HepG2 (cell line): ENCODE measurements around the gene TMEM198. TPM values are rescaled to one million over a fixed set of nuclear protein-coding genes. Genes with fewer than 3 reads are reported as not detected.
A peak's percentile ranks its signal among the peaks of the same experiment; 100 is the strongest.

Experiments used
- BHLHE40 ChIP-seq: IDR thresholded peaks from 2 replicates; pipeline ENCODE4 v1.6.1; 2011; ENCODE audit warnings: low read length, improper control_type of control experiment
- CBX5 ChIP-seq: sonication (generic); formaldehyde crosslinking; IDR thresholded peaks from 2 replicates; pipeline ENCODE4 v1.4.0; 2020; ENCODE audit warnings: missing genetic modification reagents, borderline replicate concordance
- DPF2 ChIP-seq: sonication (generic); formaldehyde crosslinking; IDR thresholded peaks from 2 replicates; pipeline ENCODE4 v1.4.0; 2020; ENCODE audit warnings: mild to moderate bottlenecking, low read depth, missing genetic modification reagents, borderline replicate concordance
- EHMT2 ChIP-seq: fragments of 200-600 bp; sonication (generic); IDR thresholded peaks from 2 replicates; pipeline ENCODE4 v1.7.0; 2017; ENCODE audit warnings: antibody characterized with exemption, low read depth, low read length, borderline replicate concordance
- EP300 ChIP-seq, 3 experiments: sonication (generic) in 1 of 3; formaldehyde crosslinking in 1 of 3; IDR thresholded peaks; 2 replicates each; pipeline versions ENCODE4 v1.5.1 to v1.6.1; 2011 to 2020; ENCODE audit warnings: low read depth in 2 of 3, low read length in 2 of 3, borderline replicate concordance in 1 of 3, improper control_type of control experiment in 1 of 3, mild to moderate bottlenecking in 1 of 3, missing genetic modification reagents in 1 of 3, moderate library complexity in 1 of 3
- FOXA3 ChIP-seq: IDR thresholded peaks from 2 replicates; pipeline ENCODE4 v1.6.1; 2016; ENCODE audit warnings: missing genetic modification reagents, missing compliant biosample characterization
- KLF16 ChIP-seq, 2 experiments: sonication (generic) in 1 of 2; formaldehyde crosslinking in 1 of 2; IDR thresholded peaks; 2 replicates each; pipeline versions ENCODE4 v1.6.1 to v1.8.0; 2016 to 2023; ENCODE audit warnings: missing genetic modification reagents in 2 of 2, missing compliant biosample characterization in 1 of 2
- MAF1 ChIP-seq: sonication (generic); formaldehyde crosslinking; IDR thresholded peaks from 2 replicates; pipeline ENCODE4 v1.5.0; 2020; ENCODE audit warnings: missing genetic modification reagents, borderline replicate concordance
- SOX13 ChIP-seq, 3 experiments: fragments of 450-650 bp in 1 of 3; sonication (generic) in 1 of 3; formaldehyde crosslinking in 1 of 3; IDR thresholded peaks in 2 of 3; conservative IDR thresholded peaks in 1 of 3; 2 replicates each; pipeline versions ENCODE4 v1.5.0 to v1.6.1; 2016 to 2020; ENCODE audit warnings: antibody characterized with exemption in 1 of 3, mild to moderate bottlenecking in 1 of 3, missing compliant biosample characterization in 1 of 3, missing genetic modification reagents in 1 of 3, moderate library complexity in 1 of 3
- YEATS4 ChIP-seq: sonication (generic); formaldehyde crosslinking; IDR thresholded peaks from 2 replicates; pipeline ENCODE4 v1.4.0; 2020; ENCODE audit warnings: missing genetic modification reagents, borderline replicate concordance
- ZFX ChIP-seq: sonication (generic); formaldehyde crosslinking; IDR thresholded peaks from 2 replicates; pipeline ENCODE4 v1.4.0; 2020; ENCODE audit warnings: mild to moderate bottlenecking, low read depth, missing genetic modification reagents, moderate library complexity
- ZMYM4 ChIP-seq: sonication (generic); formaldehyde crosslinking; IDR thresholded peaks from 2 replicates; pipeline ENCODE4 v1.8.1; 2023; ENCODE audit warnings: mild to moderate bottlenecking, missing genetic modification reagents
- ZNF274 ChIP-seq: sonication (generic); formaldehyde crosslinking; IDR thresholded peaks from 2 replicates; pipeline ENCODE4 v1.5.1; 2020; ENCODE audit warnings: mild to moderate bottlenecking, missing genetic modification reagents
- polyA plus RNA-seq, 8 experiments: library from polyadenylated mRNA; depleted of rRNA in 3 of 8; stranded (reverse) in 7 of 8; unstranded in 1 of 8; fragments of >200 nt; fragmentation: Illumina TruSeq in 4 of 8; extraction: Trizol in 4 of 8; gene quantifications; 2 replicates each; pipeline versions ENCODE4 v1.2.1 to v1.2.3, GENCODE V29; 2011 to 2016; ENCODE audit warnings: low read depth in 4 of 8, missing spikeins in 1 of 8, mixed read lengths in 1 of 8; ENCODE audit not compliant: insufficient read depth in 1 of 8
- total RNA-seq, 5 experiments: library from RNA; depleted of rRNA; stranded (reverse); fragments of >200 nt; fragmentation: Illumina TruSeq; extraction: Trizol; gene quantifications; 2 replicates each; pipeline ENCODE4 v1.2.3, GENCODE V29; 2016; ENCODE audit warnings: low read depth in 1 of 5
- TF ChIP-seq, protein P1 (sequence below): sonication (generic); formaldehyde crosslinking; IDR thresholded peaks from 2 replicates; pipeline ENCODE4 v1.4.0; 2020; ENCODE audit warnings: missing genetic modification reagents
- TF ChIP-seq, protein P2 (sequence below): sonication (generic); formaldehyde crosslinking; IDR thresholded peaks from 2 replicates; pipeline ENCODE4 v1.5.1; 2020; ENCODE audit warnings: mild to moderate bottlenecking, missing genetic modification reagents
- TF ChIP-seq, protein P3 (sequence below): sonication (generic); formaldehyde crosslinking; IDR thresholded peaks from 2 replicates; pipeline ENCODE4 v1.5.0; 2020; ENCODE audit warnings: mild to moderate bottlenecking, missing genetic modification reagents
- TF ChIP-seq, protein P4 (sequence below): sonication (generic); formaldehyde crosslinking; IDR thresholded peaks from 2 replicates; pipeline ENCODE4 v1.8.0; 2022; ENCODE audit warnings: missing genetic modification reagents, mild to moderate bottlenecking, inconsistent platforms, borderline replicate concordance

Gene TMEM198
- total and polyA plus RNA-seq, 2 of the 13 experiments (the other 11 are each of a cell fraction or from before 2014, with no cell fraction given): 17.3 to 23.5 TPM

DNA sequence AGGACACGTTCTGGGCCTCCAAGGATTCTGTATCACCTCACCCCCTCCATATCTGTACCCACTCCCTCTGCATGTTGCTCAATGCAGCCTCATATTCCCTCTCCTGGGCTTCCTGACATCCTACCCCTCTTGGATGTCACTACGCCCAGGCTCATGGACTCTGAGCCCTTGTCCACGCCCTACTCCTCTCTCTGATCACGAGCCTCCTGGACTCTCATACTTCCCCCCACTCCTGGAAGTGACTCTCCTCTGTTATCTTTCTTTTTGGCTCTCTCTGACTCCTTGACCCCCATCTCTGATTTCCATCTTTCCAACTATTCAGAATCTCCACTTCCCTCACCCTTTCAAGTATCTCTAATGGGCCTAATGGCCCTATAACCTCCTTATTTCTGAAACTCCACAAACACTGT is 2.1 kb downstream of the TMEM198 start (continued):
- TF ChIP-seq, protein P1, sequence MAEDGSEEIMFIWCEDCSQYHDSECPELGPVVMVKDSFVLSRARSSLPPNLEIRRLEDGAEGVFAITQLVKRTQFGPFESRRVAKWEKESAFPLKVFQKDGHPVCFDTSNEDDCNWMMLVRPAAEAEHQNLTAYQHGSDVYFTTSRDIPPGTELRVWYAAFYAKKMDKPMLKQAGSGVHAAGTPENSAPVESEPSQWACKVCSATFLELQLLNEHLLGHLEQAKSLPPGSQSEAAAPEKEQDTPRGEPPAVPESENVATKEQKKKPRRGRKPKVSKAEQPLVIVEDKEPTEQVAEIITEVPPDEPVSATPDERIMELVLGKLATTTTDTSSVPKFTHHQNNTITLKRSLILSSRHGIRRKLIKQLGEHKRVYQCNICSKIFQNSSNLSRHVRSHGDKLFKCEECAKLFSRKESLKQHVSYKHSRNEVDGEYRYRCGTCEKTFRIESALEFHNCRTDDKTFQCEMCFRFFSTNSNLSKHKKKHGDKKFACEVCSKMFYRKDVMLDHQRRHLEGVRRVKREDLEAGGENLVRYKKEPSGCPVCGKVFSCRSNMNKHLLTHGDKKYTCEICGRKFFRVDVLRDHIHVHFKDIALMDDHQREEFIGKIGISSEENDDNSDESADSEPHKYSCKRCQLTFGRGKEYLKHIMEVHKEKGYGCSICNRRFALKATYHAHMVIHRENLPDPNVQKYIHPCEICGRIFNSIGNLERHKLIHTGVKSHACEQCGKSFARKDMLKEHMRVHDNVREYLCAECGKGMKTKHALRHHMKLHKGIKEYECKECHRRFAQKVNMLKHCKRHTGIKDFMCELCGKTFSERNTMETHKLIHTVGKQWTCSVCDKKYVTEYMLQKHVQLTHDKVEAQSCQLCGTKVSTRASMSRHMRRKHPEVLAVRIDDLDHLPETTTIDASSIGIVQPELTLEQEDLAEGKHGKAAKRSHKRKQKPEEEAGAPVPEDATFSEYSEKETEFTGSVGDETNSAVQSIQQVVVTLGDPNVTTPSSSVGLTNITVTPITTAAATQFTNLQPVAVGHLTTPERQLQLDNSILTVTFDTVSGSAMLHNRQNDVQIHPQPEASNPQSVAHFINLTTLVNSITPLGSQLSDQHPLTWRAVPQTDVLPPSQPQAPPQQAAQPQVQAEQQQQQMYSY: 0 out of 2 replicates have a peak, but pooled peaks have one; percentile 68
- TF ChIP-seq ZMYM4 (CRISPR knock-in tag): no peak
- peak; percentile 43; the same call in 1 of the 2 replicates for TF ChIP-seq EHMT2
- peak in 1 of 2 experiments; percentile 78; a peak in 1 of 4 replicates for TF ChIP-seq KLF16 (CRISPR knock-in tag; IDR thresholded peaks at IDR 0.05)
- TF ChIP-seq, protein P2, sequence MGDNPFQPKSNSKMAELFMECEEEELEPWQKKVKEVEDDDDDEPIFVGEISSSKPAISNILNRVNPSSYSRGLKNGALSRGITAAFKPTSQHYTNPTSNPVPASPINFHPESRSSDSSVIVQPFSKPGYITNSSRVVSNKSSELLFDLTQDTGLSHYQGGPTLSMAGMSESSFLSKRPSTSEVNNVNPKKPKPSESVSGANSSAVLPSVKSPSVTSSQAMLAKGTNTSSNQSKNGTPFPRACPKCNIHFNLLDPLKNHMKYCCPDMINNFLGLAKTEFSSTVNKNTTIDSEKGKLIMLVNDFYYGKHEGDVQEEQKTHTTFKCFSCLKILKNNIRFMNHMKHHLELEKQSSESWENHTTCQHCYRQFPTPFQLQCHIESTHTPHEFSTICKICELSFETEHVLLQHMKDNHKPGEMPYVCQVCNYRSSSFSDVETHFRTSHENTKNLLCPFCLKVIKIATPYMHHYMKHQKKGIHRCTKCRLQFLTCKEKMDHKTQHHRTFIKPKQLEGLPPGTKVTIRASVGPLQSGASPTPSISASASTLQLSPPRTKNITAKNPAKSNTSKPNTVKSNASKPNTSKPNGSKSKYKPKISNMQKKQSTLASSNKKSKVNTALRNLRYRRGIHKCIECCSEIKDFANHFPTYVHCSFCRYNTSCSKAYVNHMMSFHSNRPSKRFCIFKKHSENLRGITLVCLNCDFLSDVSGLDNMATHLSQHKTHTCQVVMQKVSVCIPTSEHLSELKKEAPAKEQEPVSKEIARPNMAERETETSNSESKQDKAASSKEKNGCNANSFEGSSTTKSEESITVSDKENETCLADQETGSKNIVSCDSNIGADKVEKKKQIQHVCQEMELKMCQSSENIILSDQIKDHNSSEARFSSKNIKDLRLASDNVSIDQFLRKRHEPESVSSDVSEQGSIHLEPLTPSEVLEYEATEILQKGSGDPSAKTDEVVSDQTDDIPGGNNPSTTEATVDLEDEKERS (CRISPR knock-in tag): no peak
- no peak for TF ChIP-seq ZNF274 (CRISPR knock-in tag)
- peak; percentile 49 to 84; a peak in 3 of 4 replicates for TF ChIP-seq EP300 (IDR thresholded peaks at IDR 0.05; ENCODE audit: low read depth in 2 of 2, low read length in 2 of 2)
- TF ChIP-seq EP300 (CRISPR knock-in tag; IDR thresholded peaks at IDR 0.05; ENCODE audit: borderline replicate concordance): peak; percentile 78
- TF ChIP-seq DPF2: 0 out of 2 replicates have a peak, but pooled peaks have one; percentile 36
- peak; percentile 47; the same call in 1 of the 2 replicates for TF ChIP-seq BHLHE40
- no peak for TF ChIP-seq MAF1 (CRISPR knock-in tag)
- TF ChIP-seq ZFX (CRISPR knock-in tag): peak; percentile 27; the same call in 1 of the 2 replicates
- TF ChIP-seq, protein P3, sequence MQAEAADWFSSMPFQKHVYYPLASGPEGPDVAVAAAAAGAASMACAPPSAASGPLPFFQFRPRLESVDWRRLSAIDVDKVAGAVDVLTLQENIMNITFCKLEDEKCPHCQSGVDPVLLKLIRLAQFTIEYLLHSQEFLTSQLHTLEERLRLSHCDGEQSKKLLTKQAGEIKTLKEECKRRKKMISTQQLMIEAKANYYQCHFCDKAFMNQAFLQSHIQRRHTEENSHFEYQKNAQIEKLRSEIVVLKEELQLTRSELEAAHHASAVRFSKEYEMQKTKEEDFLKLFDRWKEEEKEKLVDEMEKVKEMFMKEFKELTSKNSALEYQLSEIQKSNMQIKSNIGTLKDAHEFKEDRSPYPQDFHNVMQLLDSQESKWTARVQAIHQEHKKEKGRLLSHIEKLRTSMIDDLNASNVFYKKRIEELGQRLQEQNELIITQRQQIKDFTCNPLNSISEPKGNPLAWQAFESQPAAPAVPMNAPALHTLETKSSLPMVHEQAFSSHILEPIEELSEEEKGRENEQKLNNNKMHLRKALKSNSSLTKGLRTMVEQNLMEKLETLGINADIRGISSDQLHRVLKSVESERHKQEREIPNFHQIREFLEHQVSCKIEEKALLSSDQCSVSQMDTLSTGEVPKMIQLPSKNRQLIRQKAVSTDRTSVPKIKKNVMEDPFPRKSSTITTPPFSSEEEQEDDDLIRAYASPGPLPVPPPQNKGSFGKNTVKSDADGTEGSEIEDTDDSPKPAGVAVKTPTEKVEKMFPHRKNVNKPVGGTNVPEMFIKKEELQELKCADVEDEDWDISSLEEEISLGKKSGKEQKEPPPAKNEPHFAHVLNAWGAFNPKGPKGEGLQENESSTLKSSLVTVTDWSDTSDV (CRISPR knock-in tag): no peak
- TF ChIP-seq SOX13 (IDR thresholded peaks at IDR 0.05): no peak
- TF ChIP-seq SOX13 (CRISPR knock-in tag; conservative IDR thresholded peaks at IDR 0.05 in 1 of 2, IDR thresholded peaks at IDR 0.05 in 1 of 2): peak in 1 of 2 experiments; percentile 54; a peak in 1 of 4 replicates
- TF ChIP-seq FOXA3 (CRISPR knock-in tag): peak; percentile 75
- TF ChIP-seq, protein P4, sequence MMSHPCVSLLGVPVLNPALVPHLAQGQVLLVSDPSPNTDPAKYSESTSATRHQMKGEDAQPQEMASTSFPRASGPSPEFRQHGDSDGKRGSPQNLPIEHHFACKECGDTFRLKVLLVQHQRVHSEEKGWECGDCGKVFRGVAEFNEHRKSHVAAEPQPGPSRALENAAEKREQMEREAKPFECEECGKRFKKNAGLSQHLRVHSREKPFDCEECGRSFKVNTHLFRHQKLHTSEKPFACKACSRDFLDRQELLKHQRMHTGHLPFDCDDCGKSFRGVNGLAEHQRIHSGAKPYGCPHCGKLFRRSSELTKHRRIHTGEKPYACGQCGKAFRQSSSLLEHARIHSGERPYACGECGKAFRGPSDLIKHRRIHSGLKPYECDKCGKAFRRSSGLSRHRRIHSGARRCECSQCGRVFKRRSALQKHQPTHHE (CRISPR knock-in tag): no peak
- peak; percentile 50; the same call in 1 of the 2 replicates for TF ChIP-seq CBX5
- TF ChIP-seq YEATS4 (CRISPR knock-in tag): no peak
